GM12892 (cell line): ENCODE data around the gene RPL22.

Experiments used
- POLR2A ChIP-seq: IDR thresholded peaks from 2 replicates; pipeline ENCODE4 v1.6.1; 2011; ENCODE audit warnings: low read depth, low read length, control low read depth
- POLR2AphosphoS5 ChIP-seq: IDR thresholded peaks from 2 replicates; pipeline ENCODE4 v1.6.1; 2011; ENCODE audit warnings: low read depth, low read length, control low read depth
- TAF1 ChIP-seq: IDR thresholded peaks from 2 replicates; pipeline ENCODE4 v1.6.1; 2011; ENCODE audit warnings: low read depth, mild to moderate bottlenecking, control low read depth, low read length, borderline replicate concordance

DNA sequence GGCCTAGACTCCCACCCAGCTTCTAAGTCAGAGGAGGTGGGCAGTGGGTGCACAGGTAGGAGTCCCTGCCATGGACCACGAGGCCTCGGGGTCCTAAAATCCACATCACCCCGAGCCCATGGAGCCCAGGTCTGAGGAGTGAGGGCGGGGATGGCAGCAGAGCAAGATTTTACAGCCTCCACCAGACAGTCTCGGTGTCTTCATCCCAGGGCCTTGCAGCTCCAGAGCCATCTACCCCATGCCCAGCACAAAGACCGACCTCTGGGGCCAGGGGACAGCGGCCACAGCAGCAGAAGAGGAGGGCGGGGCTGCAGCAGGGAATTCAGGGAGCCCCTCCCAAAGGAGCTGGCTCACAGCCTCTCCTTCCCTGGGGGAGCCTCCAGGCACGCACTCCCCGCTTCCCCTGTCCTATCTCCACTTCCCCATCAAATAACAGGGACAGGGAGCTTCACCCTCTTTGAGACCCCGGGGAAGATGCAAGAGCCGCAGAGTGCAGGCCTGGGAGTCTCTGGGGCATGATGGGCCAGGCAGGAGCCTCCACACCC lies 33.9 kb downstream of the RPL22 start:
- no peak for TF ChIP-seq POLR2A
- TF ChIP-seq TAF1: no peak
- TF ChIP-seq POLR2AphosphoS5: no peak
